NCI-H748 treated with DMSO at 0.1 percent for 48 hours (cell line): ENCODE results near the gene AP2B1.

Experiments used
- DNase-seq: peaks from one replicate; lab custom pipeline; 2025; lab: John Stamatoyannopoulos, UW

Gene AP2B1

GRCh38 chr17:35730400-35731005, 143.4 kb downstream of the AP2B1 start:
- no peak for DNase-seq

- peak; percentile 5 for DNase-seq
Observed at GRCh38 chr17:35731239-35731916, 144.3 kb downstream of the AP2B1 start, which contains the start of gene RASL10B. RASL10B (plus strand) TSS chr17:35731639; CDS start chr17:35735185, 3,546 bp downstream.

- no peak for DNase-seq
Observed at GRCh38 chr17:35731917-35732805, 145.0 kb downstream of the AP2B1 start.

GRCh38 chr17:35732806-35733136, 145.6 kb downstream of the AP2B1 start:
- DNase-seq: no peak

- DNase-seq: no peak
Observed at GRCh38 chr17:35733366-35733765, 146.2 kb downstream of the AP2B1 start.

GRCh38 chr17:35734396-35734795, 147.3 kb downstream of the AP2B1 start:
- no peak for DNase-seq

GRCh38 chr17:35735036-35735805, 148.1 kb downstream of the AP2B1 start:
- no peak for DNase-seq

GRCh38 chr17:35736236-35736635, 149.1 kb downstream of the AP2B1 start:
- no peak for DNase-seq

GRCh38 chr17:35738519-35739133, 151.5 kb downstream of the AP2B1 start:
- DNase-seq: no peak

- no peak for DNase-seq
Observed at GRCh38 chr17:35740216-35740615, 153.1 kb downstream of the AP2B1 start.

GRCh38 chr17:35740997-35741931, 154.1 kb downstream of the AP2B1 start:
- DNase-seq: no peak

- no peak for DNase-seq
Observed at GRCh38 chr17:35742496-35742895, 155.4 kb downstream of the AP2B1 start.

- DNase-seq: no peak
Observed at GRCh38 chr17:35742896-35743477, 155.9 kb downstream of the AP2B1 start.

GRCh38 chr17:35743626-35744328, 156.7 kb downstream of the AP2B1 start:
- no peak for DNase-seq

- no peak for DNase-seq
Observed at GRCh38 chr17:35744830-35745229, 157.7 kb downstream of the AP2B1 start.

- no peak for DNase-seq
Observed at GRCh38 chr17:35745246-35745645, 158.1 kb downstream of the AP2B1 start.

- no peak for DNase-seq
Observed at GRCh38 chr17:35745749-35746320, 158.7 kb downstream of the AP2B1 start.

- peak; percentile 44 for DNase-seq
Observed at GRCh38 chr17:35747540-35748017, 160.5 kb downstream of the AP2B1 start.

GRCh38 chr17:35748341-35748841, 161.3 kb downstream of the AP2B1 start:
- no peak for DNase-seq
